GM18499 (cell line): Measurements from ENCODE around the gene SMARCB1.

Experiments used
- ATAC-seq: cut with Tn5 transposase; IDR thresholded peaks from one replicate; pipeline ENCODE4 v1.9.1; 2021; ENCODE audit warnings: moderate number of reproducible peaks; ENCODE audit not compliant: insufficient read depth, unreplicated experiment

The SMARCB1 gene

GRCh38 chr22:23779083-23779482 is 7.7 kb upstream of the SMARCB1 start:
- no peak for ATAC-seq

- no peak for ATAC-seq
Measured at GRCh38 chr22:23779731-23780130, 7.0 kb upstream of the SMARCB1 start.

- ATAC-seq, result no peak
Measured at GRCh38 chr22:23780146-23780748, 6.5 kb upstream of the SMARCB1 start.

GRCh38 chr22:23781065-23781464 is 5.7 kb upstream of the SMARCB1 start:
- ATAC-seq, result no peak

- no peak for ATAC-seq
Measured at GRCh38 chr22:23781511-23782183, 5.1 kb upstream of the SMARCB1 start.

- ATAC-seq, result no peak
Measured at GRCh38 chr22:23782252-23782651, 4.5 kb upstream of the SMARCB1 start.

- ATAC-seq, result no peak
Measured at GRCh38 chr22:23782703-23783102, 4.1 kb upstream of the SMARCB1 start.

GRCh38 chr22:23783265-23784150 is 3.3 kb upstream of the SMARCB1 start:
- ATAC-seq, result no peak

- no peak for ATAC-seq
Measured at GRCh38 chr22:23784215-23784732, 2.5 kb upstream of the SMARCB1 start.

GRCh38 chr22:23786261-23786710 is 480 bp upstream of the SMARCB1 start:
- ATAC-seq, result no peak

GRCh38 chr22:23787600-23787896 is 782 bp downstream of the SMARCB1 start:
- ATAC-seq, result no peak

- ATAC-seq, result no peak
Measured at GRCh38 chr22:23787910-23788309, 1.1 kb downstream of the SMARCB1 start.

- ATAC-seq, result no peak
Measured at GRCh38 chr22:23789121-23789520, 2.4 kb downstream of the SMARCB1 start.

- no peak for ATAC-seq
Measured at GRCh38 chr22:23789638-23790037, 2.9 kb downstream of the SMARCB1 start.

- no peak for ATAC-seq
Measured at GRCh38 chr22:23790819-23791737, 4.3 kb downstream of the SMARCB1 start.

GRCh38 chr22:23791738-23792645 is 5.2 kb downstream of the SMARCB1 start:
- ATAC-seq, result no peak

- no peak for ATAC-seq
Measured at GRCh38 chr22:23793326-23793725, 6.6 kb downstream of the SMARCB1 start.

GRCh38 chr22:23796461-23796860 is 9.7 kb downstream of the SMARCB1 start:
- ATAC-seq, result no peak
